ENCODE data around the gene UBE3D. TPM values are rescaled to one million over a fixed set of nuclear protein-coding genes. Genes with fewer than 3 reads are reported as not detected.

The UBE3D gene
- polyA plus RNA-seq, 2 of the 4 experiments (the other 2 are of a cell fraction) = 4.4 to 6.2 TPM

DNA sequence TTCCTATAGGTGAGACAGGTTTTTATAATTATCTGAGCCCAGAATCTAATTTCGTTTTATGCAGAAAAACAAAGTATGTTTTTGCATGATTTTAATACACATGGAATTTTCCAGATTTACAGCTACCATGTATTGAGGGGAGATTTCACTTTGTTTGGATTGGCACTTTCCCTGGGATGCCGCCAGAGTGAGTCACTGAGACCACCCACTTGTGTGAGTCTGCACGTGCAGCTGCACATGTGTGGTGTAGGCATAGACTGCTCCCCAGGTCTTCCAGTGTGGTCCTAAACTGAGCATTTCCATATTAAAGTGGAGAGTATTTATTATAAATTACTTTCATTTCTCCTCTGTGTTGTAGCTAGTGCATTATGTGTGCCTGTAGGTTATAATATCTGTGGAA is 186.8 kb downstream of the UBE3D start:
- CTCF ChIA-PET = no interaction called here
- ATAC-seq (no peak), DNase-seq (ENCODE audit: low read depth in 1 of 2, low spot score in 1 of 2) (no peak), FAIRE-seq (no peak)
- POLR2A ChIA-PET = no interaction called here
- Histone ChIP-seq H3K4me2 (no peak overlapping the region), H3K27ac (no peak overlapping the region), H3K4me3 (no peak overlapping the region), H3K4me1 (peaks cover 23% of the 10 kb centered on the region), H3K9me3 (no peaks in the 10 kb centered on the region)
- WGBS (ENCODE audit: missing lambda C conversion rate) = 57% methylated on average over 3 of the region's 3 CpGs
- no peak for TF ChIP-seq CBX8 (IDR thresholded peaks at IDR 0.05)
- TF ChIP-seq RNF2 (IDR thresholded peaks at IDR 0.05; ENCODE audit: borderline replicate concordance, low read depth) = no peak
- no peak for TF ChIP-seq POLR2AphosphoS2 (conservative IDR thresholded peaks at IDR 0.05; ENCODE audit: low read length)
- TF ChIP-seq NPAS2 (CRISPR knock-in tag; IDR thresholded peaks at IDR 0.05; ENCODE audit: borderline replicate concordance) = no peak
- no peak for TF ChIP-seq KDM1A (IDR thresholded peaks at IDR 0.05; ENCODE audit: low read depth)
- TF ChIP-seq, protein P1, sequence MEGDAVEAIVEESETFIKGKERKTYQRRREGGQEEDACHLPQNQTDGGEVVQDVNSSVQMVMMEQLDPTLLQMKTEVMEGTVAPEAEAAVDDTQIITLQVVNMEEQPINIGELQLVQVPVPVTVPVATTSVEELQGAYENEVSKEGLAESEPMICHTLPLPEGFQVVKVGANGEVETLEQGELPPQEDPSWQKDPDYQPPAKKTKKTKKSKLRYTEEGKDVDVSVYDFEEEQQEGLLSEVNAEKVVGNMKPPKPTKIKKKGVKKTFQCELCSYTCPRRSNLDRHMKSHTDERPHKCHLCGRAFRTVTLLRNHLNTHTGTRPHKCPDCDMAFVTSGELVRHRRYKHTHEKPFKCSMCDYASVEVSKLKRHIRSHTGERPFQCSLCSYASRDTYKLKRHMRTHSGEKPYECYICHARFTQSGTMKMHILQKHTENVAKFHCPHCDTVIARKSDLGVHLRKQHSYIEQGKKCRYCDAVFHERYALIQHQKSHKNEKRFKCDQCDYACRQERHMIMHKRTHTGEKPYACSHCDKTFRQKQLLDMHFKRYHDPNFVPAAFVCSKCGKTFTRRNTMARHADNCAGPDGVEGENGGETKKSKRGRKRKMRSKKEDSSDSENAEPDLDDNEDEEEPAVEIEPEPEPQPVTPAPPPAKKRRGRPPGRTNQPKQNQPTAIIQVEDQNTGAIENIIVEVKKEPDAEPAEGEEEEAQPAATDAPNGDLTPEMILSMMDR (IDR thresholded peaks at IDR 0.05) = no peak
- no peak for TF ChIP-seq FOXS1 (CRISPR knock-in tag; IDR thresholded peaks at IDR 0.05)
- TF ChIP-seq, protein P2, sequence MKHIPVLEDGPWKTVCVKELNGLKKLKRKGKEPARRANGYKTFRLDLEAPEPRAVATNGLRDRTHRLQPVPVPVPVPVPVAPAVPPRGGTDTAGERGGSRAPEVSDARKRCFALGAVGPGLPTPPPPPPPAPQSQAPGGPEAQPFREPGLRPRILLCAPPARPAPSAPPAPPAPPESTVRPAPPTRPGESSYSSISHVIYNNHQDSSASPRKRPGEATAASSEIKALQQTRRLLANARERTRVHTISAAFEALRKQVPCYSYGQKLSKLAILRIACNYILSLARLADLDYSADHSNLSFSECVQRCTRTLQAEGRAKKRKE (CRISPR knock-in tag; IDR thresholded peaks at IDR 0.05; ENCODE audit: low read depth) = no peak
- TF ChIP-seq EHMT2 (IDR thresholded peaks at IDR 0.05; ENCODE audit: low read depth) = no peak
- no peak for TF ChIP-seq ZC3H11A (IDR thresholded peaks at IDR 0.05)
- no peak for TF ChIP-seq FOSB (CRISPR knock-in tag; IDR thresholded peaks at IDR 0.05)
- TF ChIP-seq HDAC2 (IDR thresholded peaks at IDR 0.05) = no peak
- TF ChIP-seq MAFK (IDR thresholded peaks at IDR 0.05; ENCODE audit: partially characterized antibody) = no peak
- TF ChIP-seq ZFP36 (IDR thresholded peaks at IDR 0.05; ENCODE audit: borderline replicate concordance, partially characterized antibody) = no peak
- no peak for TF ChIP-seq EP300 (IDR thresholded peaks at IDR 0.05)
- no peak for TF ChIP-seq NFE2L2 (conservative IDR thresholded peaks at IDR 0.05; ENCODE audit: low read length)
- TF ChIP-seq HOXB13 (CRISPR knock-in tag; IDR thresholded peaks at IDR 0.05; ENCODE audit: low read depth) = no peak
- no peak for TF ChIP-seq BHLHE40 (IDR thresholded peaks at IDR 0.05; ENCODE audit: low read depth, low read length)
- no peak for TF ChIP-seq CHD4 (IDR thresholded peaks at IDR 0.05; ENCODE audit: borderline replicate concordance)

DNA sequence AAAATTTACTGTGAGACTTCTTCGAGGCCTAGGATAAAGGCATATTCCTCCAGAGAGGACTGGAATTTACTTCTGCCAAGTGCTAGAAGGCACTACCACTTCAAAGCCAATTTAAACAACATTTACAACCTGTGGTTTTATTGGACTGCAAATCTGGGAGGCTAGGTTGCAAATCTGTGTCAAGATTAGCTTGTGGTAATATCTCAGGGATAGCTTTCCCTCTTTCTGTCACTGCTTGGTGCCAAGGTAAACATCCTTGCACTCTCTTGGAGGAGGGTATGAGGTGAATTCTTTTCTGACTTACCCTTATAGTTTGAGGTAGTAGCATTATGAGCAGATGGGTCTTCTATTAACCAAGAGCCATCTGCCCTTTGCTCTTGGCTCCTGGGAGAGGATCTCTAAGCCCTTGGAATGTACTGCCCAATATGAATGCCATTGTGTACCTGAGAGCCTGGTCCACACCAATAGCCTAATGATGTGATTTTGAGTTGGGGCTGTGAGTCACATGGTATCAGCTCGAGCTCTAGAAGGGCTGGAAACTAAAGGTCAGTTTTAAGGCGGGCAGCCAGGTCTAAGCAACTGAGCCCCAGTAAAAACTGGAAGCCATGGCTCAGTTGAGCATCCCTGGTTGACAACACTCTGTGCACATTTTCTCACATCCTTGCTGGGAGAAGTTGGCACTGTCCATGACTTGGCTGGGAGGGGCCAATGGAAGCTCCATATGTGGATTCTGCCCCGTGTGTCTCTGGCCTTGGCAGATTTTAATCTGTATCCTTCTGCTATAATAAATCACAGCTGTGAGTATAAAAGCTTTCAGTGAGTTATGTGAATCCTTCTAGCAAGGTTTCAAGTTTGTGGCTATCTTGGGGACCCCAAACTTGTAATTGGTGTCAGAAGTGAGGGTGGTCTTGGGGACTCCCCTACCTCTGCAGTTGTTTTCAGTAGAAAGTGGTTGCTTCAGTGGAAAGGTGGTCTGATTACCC is 188.1 kb downstream of the UBE3D start:
- TF ChIP-seq CBX8 (IDR thresholded peaks at IDR 0.05) = no peak
- TF ChIP-seq TP53 (CRISPR knock-in tag; IDR thresholded peaks at IDR 0.05) = no peak
- TF ChIP-seq ZSCAN20 (CRISPR knock-in tag; IDR thresholded peaks at IDR 0.05) = no peak
- TF ChIP-seq, protein P3, sequence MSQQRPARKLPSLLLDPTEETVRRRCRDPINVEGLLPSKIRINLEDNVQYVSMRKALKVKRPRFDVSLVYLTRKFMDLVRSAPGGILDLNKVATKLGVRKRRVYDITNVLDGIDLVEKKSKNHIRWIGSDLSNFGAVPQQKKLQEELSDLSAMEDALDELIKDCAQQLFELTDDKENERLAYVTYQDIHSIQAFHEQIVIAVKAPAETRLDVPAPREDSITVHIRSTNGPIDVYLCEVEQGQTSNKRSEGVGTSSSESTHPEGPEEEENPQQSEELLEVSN (IDR thresholded peaks at IDR 0.05; ENCODE audit: borderline replicate concordance, low read depth) = no peak
- TF ChIP-seq TFCP2L1 (CRISPR knock-in tag; IDR thresholded peaks at IDR 0.05) = no peak
- TF ChIP-seq CHD2 (IDR thresholded peaks at IDR 0.05; ENCODE audit: low read length, partially characterized antibody) = no peak
- no peak for TF ChIP-seq EHMT2 (IDR thresholded peaks at IDR 0.05; ENCODE audit: low read depth)
- no peak for TF ChIP-seq HOXB5 (CRISPR knock-in tag; IDR thresholded peaks at IDR 0.05)
- TF ChIP-seq ZNF302 (CRISPR knock-in tag; IDR thresholded peaks at IDR 0.05) = no peak
- no peak for TF ChIP-seq KDM1A (IDR thresholded peaks at IDR 0.05; ENCODE audit: low read depth)
- TF ChIP-seq ZC3H11A (IDR thresholded peaks at IDR 0.05) = no peak
- no peak for TF ChIP-seq NPAS2 (CRISPR knock-in tag; IDR thresholded peaks at IDR 0.05; ENCODE audit: borderline replicate concordance)
- TF ChIP-seq SREBF2 (IDR thresholded peaks at IDR 0.05) = no peak
- TF ChIP-seq, protein P4, sequence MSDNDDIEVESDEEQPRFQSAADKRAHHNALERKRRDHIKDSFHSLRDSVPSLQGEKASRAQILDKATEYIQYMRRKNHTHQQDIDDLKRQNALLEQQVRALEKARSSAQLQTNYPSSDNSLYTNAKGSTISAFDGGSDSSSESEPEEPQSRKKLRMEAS (IDR thresholded peaks at IDR 0.05) = no peak
- TF ChIP-seq, protein P5, sequence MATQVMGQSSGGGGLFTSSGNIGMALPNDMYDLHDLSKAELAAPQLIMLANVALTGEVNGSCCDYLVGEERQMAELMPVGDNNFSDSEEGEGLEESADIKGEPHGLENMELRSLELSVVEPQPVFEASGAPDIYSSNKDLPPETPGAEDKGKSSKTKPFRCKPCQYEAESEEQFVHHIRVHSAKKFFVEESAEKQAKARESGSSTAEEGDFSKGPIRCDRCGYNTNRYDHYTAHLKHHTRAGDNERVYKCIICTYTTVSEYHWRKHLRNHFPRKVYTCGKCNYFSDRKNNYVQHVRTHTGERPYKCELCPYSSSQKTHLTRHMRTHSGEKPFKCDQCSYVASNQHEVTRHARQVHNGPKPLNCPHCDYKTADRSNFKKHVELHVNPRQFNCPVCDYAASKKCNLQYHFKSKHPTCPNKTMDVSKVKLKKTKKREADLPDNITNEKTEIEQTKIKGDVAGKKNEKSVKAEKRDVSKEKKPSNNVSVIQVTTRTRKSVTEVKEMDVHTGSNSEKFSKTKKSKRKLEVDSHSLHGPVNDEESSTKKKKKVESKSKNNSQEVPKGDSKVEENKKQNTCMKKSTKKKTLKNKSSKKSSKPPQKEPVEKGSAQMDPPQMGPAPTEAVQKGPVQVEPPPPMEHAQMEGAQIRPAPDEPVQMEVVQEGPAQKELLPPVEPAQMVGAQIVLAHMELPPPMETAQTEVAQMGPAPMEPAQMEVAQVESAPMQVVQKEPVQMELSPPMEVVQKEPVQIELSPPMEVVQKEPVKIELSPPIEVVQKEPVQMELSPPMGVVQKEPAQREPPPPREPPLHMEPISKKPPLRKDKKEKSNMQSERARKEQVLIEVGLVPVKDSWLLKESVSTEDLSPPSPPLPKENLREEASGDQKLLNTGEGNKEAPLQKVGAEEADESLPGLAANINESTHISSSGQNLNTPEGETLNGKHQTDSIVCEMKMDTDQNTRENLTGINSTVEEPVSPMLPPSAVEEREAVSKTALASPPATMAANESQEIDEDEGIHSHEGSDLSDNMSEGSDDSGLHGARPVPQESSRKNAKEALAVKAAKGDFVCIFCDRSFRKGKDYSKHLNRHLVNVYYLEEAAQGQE (IDR thresholded peaks at IDR 0.05) = no peak
- no peak for TF ChIP-seq HOXB13 (CRISPR knock-in tag; IDR thresholded peaks at IDR 0.05; ENCODE audit: low read depth)
- no peak for TF ChIP-seq FOXS1 (CRISPR knock-in tag; IDR thresholded peaks at IDR 0.05)
- no peak for TF ChIP-seq RCOR1 (IDR thresholded peaks at IDR 0.05; ENCODE audit: low read depth, low read length)
- 43% methylated on average over 4 of the region's 4 CpGs for WGBS (ENCODE audit: missing lambda C conversion rate)
- ATAC-seq = no peak
- Histone ChIP-seq H3K9me3 (no peaks in the 10 kb centered on the region), H3K4me2 (no peak overlapping the region), H3K27ac (no peak overlapping the region), H3K4me3 (no peak overlapping the region), H3K4me1 (peaks cover 23% of the 10 kb centered on the region)
- ChIA-PET POLR2A (no interaction called here), CTCF (no interaction called here)
- no peak for FAIRE-seq
- DNase-seq (ENCODE audit: low read depth in 1 of 2, low spot score in 1 of 2) = no peak

All from A549 (cell line).